Inflammatory macrophage treated with lipopolysaccharide for 4 hours (primary cell): ENCODE data around the gene NBPF11.
"Not testable (repeated sequence)": the region's sequence is repeated elsewhere in the genome, so short reads cannot be mapped to it uniquely, and the experiment has no call there.

Source experiments
- DNase-seq: peaks from one replicate; pipeline ENCODE4 v3.0.0-alpha.2; 2020

NBPF11 gene

GRCh38 chr1:148151911-148152656, at the start of gene NBPF11:
Gene NBPF11, minus strand, starts transcription at chr1:148152281. Its CDS starts 25,278 bp downstream, at chr1:148127003.
- DNase-seq, result peak; percentile 84

- not testable (repeated sequence) for DNase-seq
Observed at GRCh38 chr1:148197396-148197795, 45.3 kb upstream of the NBPF11 start.

- not testable (repeated sequence) for DNase-seq
Observed at GRCh38 chr1:148196949-148197348, 44.9 kb upstream of the NBPF11 start.

- DNase-seq, result not testable (repeated sequence)
Observed at GRCh38 chr1:148195115-148195514, 43.0 kb upstream of the NBPF11 start.

- DNase-seq, result not testable (repeated sequence)
Observed at GRCh38 chr1:148188768-148189167, 36.7 kb upstream of the NBPF11 start.

GRCh38 chr1:148178682-148179081, 26.6 kb upstream of the NBPF11 start:
- DNase-seq, result not testable (repeated sequence)

- not testable (repeated sequence) for DNase-seq
Observed at GRCh38 chr1:148175414-148175813, 23.3 kb upstream of the NBPF11 start.

GRCh38 chr1:148171995-148172394, 19.9 kb upstream of the NBPF11 start:
- not testable (repeated sequence) for DNase-seq

GRCh38 chr1:148166558-148167492, 14.7 kb upstream of the NBPF11 start:
- DNase-seq, result peak; percentile 53

GRCh38 chr1:148162363-148162762, 10.3 kb upstream of the NBPF11 start:
- DNase-seq, result no peak

GRCh38 chr1:148161053-148161901, 9.2 kb upstream of the NBPF11 start:
- no peak for DNase-seq

GRCh38 chr1:148160343-148161052, 8.4 kb upstream of the NBPF11 start:
- no peak for DNase-seq

- no peak for DNase-seq
Observed at GRCh38 chr1:148160048-148160342, 7.9 kb upstream of the NBPF11 start.

- no peak for DNase-seq
Observed at GRCh38 chr1:148158341-148159003, 6.4 kb upstream of the NBPF11 start.

- not testable (repeated sequence) for DNase-seq
Observed at GRCh38 chr1:148157803-148158202, 5.7 kb upstream of the NBPF11 start.

GRCh38 chr1:148155494-148156275, 3.6 kb upstream of the NBPF11 start:
- DNase-seq, result not testable (repeated sequence)

GRCh38 chr1:148152795-148153194, 714 bp upstream of the NBPF11 start:
- DNase-seq, result not testable (repeated sequence)

- not testable (repeated sequence) for DNase-seq
Observed at GRCh38 chr1:148151371-148151819, 686 bp downstream of the NBPF11 start.

- DNase-seq, result not testable (repeated sequence)
Observed at GRCh38 chr1:148150945-148151344, 1.1 kb downstream of the NBPF11 start.

- not testable (repeated sequence) for DNase-seq
Observed at GRCh38 chr1:148150014-148150413, 2.1 kb downstream of the NBPF11 start.
